ENCODE measurements around the gene GAB4.

DNA sequence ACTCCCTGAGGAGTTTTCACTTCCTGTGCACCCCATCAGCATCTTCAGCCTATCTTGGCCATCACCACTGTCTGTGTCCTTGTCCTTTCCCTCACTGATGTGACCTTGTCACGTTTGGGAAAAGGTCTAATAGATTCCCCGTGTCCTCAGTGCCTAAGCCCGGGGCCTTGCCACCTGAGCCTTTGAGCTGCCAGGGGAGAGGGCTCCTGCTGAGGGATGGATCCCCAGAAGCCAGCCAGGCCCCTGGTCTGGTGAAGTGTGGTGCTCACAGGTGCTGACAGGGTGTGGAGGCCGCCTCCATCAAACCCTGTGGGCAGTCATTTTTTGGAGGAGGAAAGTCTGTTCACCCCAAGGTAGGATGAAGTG lies 47.2 kb downstream of the GAB4 start:
- TF ChIP-seq FOS (IDR thresholded peaks at IDR 0.05; ENCODE audit: low read depth, low read length) (no peak), CTCF (conservative IDR thresholded peaks at IDR 0.05; ENCODE audit: low read depth, low read length) (no peak), POLR2A (IDR thresholded peaks at IDR 0.05; ENCODE audit: low read depth, low read length) (no peak), RCOR1 (IDR thresholded peaks at IDR 0.05; ENCODE audit: insufficient replicate concordance, low read length) (no peak), RFX5 (IDR thresholded peaks at IDR 0.05; ENCODE audit: low read depth, low read length) (no peak), CEBPB (IDR thresholded peaks at IDR 0.05; ENCODE audit: low read depth, low read length) (no peak)

All from IMR-90 (cell line).